CD14-positive monocyte (primary cell): ENCODE results near the gene VPS26B. TPM values are rescaled to one million over a fixed set of nuclear protein-coding genes. Genes with fewer than 3 reads are reported as not detected.

ENCODE experiments used
- DNase-seq, 3 donors: peaks; one replicate each; pipeline ENCODE4 v3.0.0-alpha.2; 2011 to 2022
- H2AFZ ChIP-seq: 2 replicates; pipeline ENCODE4 v1.6.0; 2012; ENCODE audit warnings: mild to moderate bottlenecking, low read depth, low read length, inconsistent platforms; ENCODE audit not compliant: insufficient read depth, poor library complexity, severe bottlenecking
- H3K27ac ChIP-seq, 2 donors: 1 replicate in 1 of 2; 2 replicates in 1 of 2; pipeline ENCODE4 v1.5.1; 2012 to 2013; ENCODE audit warnings: low read length in 2 of 2, control low read depth in 1 of 2, inconsistent platforms in 1 of 2, low read depth in 1 of 2, mild to moderate bottlenecking in 1 of 2
- H3K27me3 ChIP-seq, 2 donors: one replicate each; pipeline versions ENCODE4 v1.6.0 to v1.6.1; 2011 to 2013; ENCODE audit warnings: low read length in 2 of 2; ENCODE audit not compliant: control insufficient read depth in 2 of 2, insufficient read depth in 2 of 2
- H3K36me3 ChIP-seq, 2 donors: replicated peaks in 1 of 2; 1 replicate in 1 of 2; 2 replicates in 1 of 2; pipeline versions ENCODE4 v1.5.1 to v1.6.1; 2012 to 2013; ENCODE audit warnings: low read length in 2 of 2, control low read depth in 1 of 2, inconsistent platforms in 1 of 2, mild to moderate bottlenecking in 1 of 2; ENCODE audit not compliant: insufficient read depth in 2 of 2, control insufficient read depth in 1 of 2
- H3K4me1 ChIP-seq, 2 donors: 1 replicate in 1 of 2; 2 replicates in 1 of 2; pipeline versions ENCODE4 v1.5.1 to v1.6.1; 2012 to 2013; ENCODE audit warnings: low read length in 2 of 2, control low read depth in 1 of 2, inconsistent platforms in 1 of 2, mild to moderate bottlenecking in 1 of 2, moderate library complexity in 1 of 2; ENCODE audit not compliant: insufficient read depth in 2 of 2, control insufficient read depth in 1 of 2
- H3K4me2 ChIP-seq: replicated peaks from 2 replicates; pipeline ENCODE3; 2012; ENCODE audit warnings: low read length, moderate library complexity, mild to moderate bottlenecking; ENCODE audit not compliant: poor library complexity, severe bottlenecking; ENCODE audit errors: extremely low read depth
- H3K4me3 ChIP-seq, 3 experiments: fragments of 200-600 bp in 1 of 3; sonication (generic) in 1 of 3; replicated peaks in 1 of 3; 1 replicate in 2 of 3; 2 replicates in 1 of 3; pipeline ENCODE4 v1.5.1; 2011 to 2013; ENCODE audit warnings: low read length in 3 of 3, mild to moderate bottlenecking in 3 of 3, control low read depth in 2 of 3, low read depth in 2 of 3, inconsistent platforms in 1 of 3, moderate library complexity in 1 of 3
- H3K79me2 ChIP-seq: 2 replicates; pipeline ENCODE4 v1.6.0; 2012; ENCODE audit warnings: mild to moderate bottlenecking, control low read depth, inconsistent platforms, low read length, moderate library complexity; ENCODE audit not compliant: insufficient read depth
- H3K9ac ChIP-seq: 2 replicates; pipeline ENCODE4 v1.6.0; 2017; ENCODE audit warnings: low read length, mild to moderate bottlenecking; ENCODE audit not compliant: insufficient read depth, poor library complexity, severe bottlenecking
- H3K9me3 ChIP-seq, 2 donors: replicated peaks in 1 of 2; 1 replicate in 1 of 2; 2 replicates in 1 of 2; pipeline versions ENCODE4 v1.5.1 to v1.6.1; 2012 to 2013; ENCODE audit warnings: low read length in 2 of 2, control low read depth in 1 of 2; ENCODE audit not compliant: control insufficient read depth in 1 of 2, insufficient read depth in 1 of 2
- H4K20me1 ChIP-seq: 2 replicates; pipeline ENCODE4 v1.6.0; 2012; ENCODE audit warnings: mild to moderate bottlenecking, low read length, control low read depth, moderate library complexity; ENCODE audit not compliant: insufficient read depth
- H3K27ac Mint-ChIP-seq, 7 donors: one replicate each; pipeline ENCODE4 v1.8.0; 2020; ENCODE audit warnings: mild to moderate bottlenecking in 7 of 7, mixed read lengths in 7 of 7, moderate library complexity in 6 of 7, inconsistent platforms in 2 of 7
- H3K27me3 Mint-ChIP-seq, 3 donors: one replicate each; pipeline ENCODE4 v1.8.0; 2021 to 2022; ENCODE audit warnings: low read depth in 3 of 3, mild to moderate bottlenecking in 3 of 3, mixed read lengths in 3 of 3, moderate library complexity in 3 of 3, inconsistent platforms in 1 of 3
- H3K36me3 Mint-ChIP-seq, 2 donors: one replicate each; pipeline ENCODE4 v1.8.0; 2020; ENCODE audit warnings: mixed read lengths in 2 of 2, inconsistent platforms in 1 of 2, mild to moderate bottlenecking in 1 of 2
- H3K4me1 Mint-ChIP-seq: one replicate; pipeline ENCODE4 v1.8.0; 2020; ENCODE audit warnings: mild to moderate bottlenecking, mixed read lengths
- H3K4me3 Mint-ChIP-seq, 2 donors: one replicate each; pipeline ENCODE4 v1.8.0; 2020; ENCODE audit warnings: mild to moderate bottlenecking in 2 of 2, mixed read lengths in 2 of 2, moderate library complexity in 1 of 2
- H3K9me3 Mint-ChIP-seq, 7 donors: one replicate each; pipeline ENCODE4 v1.8.0; 2020 to 2022; ENCODE audit warnings: mixed read lengths in 7 of 7, mild to moderate bottlenecking in 6 of 7, moderate library complexity in 6 of 7, inconsistent platforms in 2 of 7
- WGBS: methylation state at CpG from one replicate; pipeline ENCODE4 v1.1.5; 2013; ENCODE audit warnings: missing lambda C conversion rate; ENCODE audit not compliant: insufficient coverage; 5-methylcytosine and 5-hydroxymethylcytosine counted together
- intact Hi-C, 2 donors: fragments of 100-400 bp; cut with micrococcal nuclease; formaldehyde crosslinking; loops; one replicate each; pipeline versions ENCODE4 v1.15.0 to v1.15.1; 2023
- polyA plus RNA-seq, 3 donors: library from polyadenylated mRNA; depleted of rRNA in 1 of 3; unstranded in 2 of 3; stranded (reverse) in 1 of 3; fragments of 300-500 nt in 2 of 3; fragments of >200 nt in 1 of 3; fragmentation: Illumina TruSeq in 2 of 3; gene quantifications; 1 replicate in 2 of 3; 2 replicates in 1 of 3; pipeline ENCODE4 v1.2.3, GENCODE V29; 2012 to 2021
- TF ChIP-seq, protein P1 (sequence below): fragments of 200-600 bp; IDR thresholded peaks from one replicate; pipeline ENCODE4 v1.8.0; 2022; ENCODE audit warnings: antibody characterized with exemption, mild to moderate bottlenecking

VPS26B gene
- polyA plus RNA-seq, 3 donors, result 30.4 to 38.4 (median 34.3) TPM

DNA sequence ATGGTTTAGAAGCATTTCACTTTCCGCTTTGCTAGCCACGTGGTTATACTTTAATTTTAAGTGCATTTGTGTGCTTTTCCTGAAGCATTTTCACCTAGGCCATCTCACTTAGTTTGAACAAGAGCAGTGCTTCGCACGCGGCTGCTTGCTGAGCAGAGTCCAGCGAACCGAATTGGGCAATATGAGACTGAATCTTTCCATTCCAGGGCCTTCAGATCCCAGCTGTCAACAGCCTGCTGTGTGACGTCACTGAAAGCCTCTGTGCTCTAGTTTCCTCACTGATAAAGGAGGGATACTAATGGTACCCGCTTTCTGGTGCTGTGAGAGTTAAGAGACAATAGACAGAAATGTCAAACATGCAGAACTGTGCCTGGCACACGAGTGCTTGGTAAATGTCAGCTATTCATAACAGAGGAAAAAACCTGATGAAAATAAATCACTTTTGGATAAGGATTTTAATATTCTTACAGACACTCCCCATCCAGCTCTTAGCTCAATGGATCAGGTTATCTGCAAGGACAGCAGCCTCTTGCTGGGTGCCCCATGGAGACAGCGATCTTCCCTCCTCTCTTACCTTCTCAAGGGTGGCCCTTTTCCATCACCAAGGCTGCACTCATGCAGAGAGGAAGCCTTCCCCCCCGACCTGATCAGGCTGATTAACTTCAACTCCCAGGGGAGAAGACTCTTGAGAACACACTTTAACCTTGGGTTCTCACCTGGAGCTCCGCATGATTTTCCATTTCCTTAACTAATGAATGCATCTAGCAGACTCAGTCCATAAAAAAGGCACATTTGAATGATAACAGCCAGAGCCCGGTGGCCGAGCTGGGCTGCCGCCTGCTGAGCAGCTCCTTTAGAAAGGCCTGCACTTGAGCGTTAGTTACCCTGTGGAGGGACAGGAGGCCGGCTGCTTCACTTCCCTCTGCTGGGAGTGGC, 48.2 kb downstream of the VPS26B start:
- no peak overlapping the region for H2AFZ ChIP-seq
- peaks cover 68 to 92% of the 10 kb centered on the region in 2 donors for H3K27me3 ChIP-seq
- H3K27ac ChIP-seq, result no peak overlapping the region
- no peak overlapping the region for H3K4me2 ChIP-seq
- H3K9me3 ChIP-seq, result peaks cover 0 to 18% of the 10 kb centered on the region in 2 donors
- Mint-ChIP-seq H3K27me3 (peaks cover 88 to 93% (median 90%) of the 10 kb centered on the region in 3 donors), H3K27ac (no peak overlapping the region), H3K4me1 (peaks cover 28% of the 10 kb centered on the region), H3K4me3 (peak overlapping the region in 1 of 2 donors; percentile 67), H3K36me3 (peaks cover 3 to 4% of the 10 kb centered on the region in 2 donors), H3K9me3 (peaks cover 0 to 15% (median 8%) of the 10 kb centered on the region in 7 donors)
- H4K20me1 ChIP-seq, result no peaks in the 10 kb centered on the region
- H3K36me3 ChIP-seq, result no peaks in the 10 kb centered on the region
- H3K4me3 ChIP-seq, result no peak overlapping the region
- H3K4me1 ChIP-seq, result peaks cover 15 to 16% of the 10 kb centered on the region in 2 donors
- no peaks in the 10 kb centered on the region for H3K79me2 ChIP-seq
- TF ChIP-seq, protein P1, sequence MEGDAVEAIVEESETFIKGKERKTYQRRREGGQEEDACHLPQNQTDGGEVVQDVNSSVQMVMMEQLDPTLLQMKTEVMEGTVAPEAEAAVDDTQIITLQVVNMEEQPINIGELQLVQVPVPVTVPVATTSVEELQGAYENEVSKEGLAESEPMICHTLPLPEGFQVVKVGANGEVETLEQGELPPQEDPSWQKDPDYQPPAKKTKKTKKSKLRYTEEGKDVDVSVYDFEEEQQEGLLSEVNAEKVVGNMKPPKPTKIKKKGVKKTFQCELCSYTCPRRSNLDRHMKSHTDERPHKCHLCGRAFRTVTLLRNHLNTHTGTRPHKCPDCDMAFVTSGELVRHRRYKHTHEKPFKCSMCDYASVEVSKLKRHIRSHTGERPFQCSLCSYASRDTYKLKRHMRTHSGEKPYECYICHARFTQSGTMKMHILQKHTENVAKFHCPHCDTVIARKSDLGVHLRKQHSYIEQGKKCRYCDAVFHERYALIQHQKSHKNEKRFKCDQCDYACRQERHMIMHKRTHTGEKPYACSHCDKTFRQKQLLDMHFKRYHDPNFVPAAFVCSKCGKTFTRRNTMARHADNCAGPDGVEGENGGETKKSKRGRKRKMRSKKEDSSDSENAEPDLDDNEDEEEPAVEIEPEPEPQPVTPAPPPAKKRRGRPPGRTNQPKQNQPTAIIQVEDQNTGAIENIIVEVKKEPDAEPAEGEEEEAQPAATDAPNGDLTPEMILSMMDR, result no peak
- DNase-seq, result no peak
- no peak overlapping the region for H3K9ac ChIP-seq
- 44% methylated on average over 11 of the region's 18 CpGs for WGBS
- intact Hi-C loops, result no loop called here

DNA sequence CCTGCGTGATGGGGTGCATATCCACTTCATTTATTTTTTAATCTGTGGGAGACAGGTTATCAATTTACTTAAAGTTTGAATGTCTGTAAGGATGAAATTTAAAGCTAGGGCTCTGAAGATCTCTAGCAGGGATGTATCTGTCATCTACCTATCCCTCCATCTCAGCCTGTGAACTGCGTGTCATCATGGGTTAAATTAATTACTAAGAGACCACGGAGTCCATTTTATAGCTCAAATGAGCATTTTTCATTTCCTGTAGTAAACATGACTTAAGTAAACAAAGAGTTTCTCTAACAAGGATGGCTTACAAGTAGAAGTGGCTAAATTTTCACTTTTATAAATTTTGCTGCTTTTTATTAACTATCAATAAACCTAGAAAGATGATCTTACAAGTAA, 48.8 kb downstream of the VPS26B start:
- Histone ChIP-seq H2AFZ (no peak overlapping the region), H3K36me3 (no peaks in the 10 kb centered on the region), H4K20me1 (no peaks in the 10 kb centered on the region), H3K4me3 (no peak overlapping the region), H3K9ac (no peak overlapping the region), H3K9me3 (peaks cover under 1 to 25% of the 10 kb centered on the region in 2 donors), H3K27ac (no peak overlapping the region), H3K79me2 (no peaks in the 10 kb centered on the region), H3K27me3 (peaks cover 74 to 94% of the 10 kb centered on the region in 2 donors), H3K4me1 (peaks cover 10 to 15% of the 10 kb centered on the region in 2 donors), H3K4me2 (no peak overlapping the region)
- Mint-ChIP-seq H3K4me1 (peaks cover 21% of the 10 kb centered on the region), H3K4me3 (peak overlapping the region in 1 of 2 donors; percentile 59), H3K27me3 (peaks cover 89 to 93% (median 93%) of the 10 kb centered on the region in 3 donors), H3K27ac (no peak overlapping the region), H3K9me3 (peaks cover 0 to 22% (median 10%) of the 10 kb centered on the region in 7 donors), H3K36me3 (peaks cover 3 to 4% of the 10 kb centered on the region in 2 donors)
- TF ChIP-seq, protein P1, result no peak
- DNase-seq, result no peak
- intact Hi-C loops, result no loop called here
- WGBS, result no CpG with 5 or more reads among the region's 3 CpGs
